ENCODE measurements around the gene HSP90AB1. TPM values are rescaled to one million over a fixed set of nuclear protein-coding genes. Genes with fewer than 3 reads are reported as not detected.

The HSP90AB1 gene
- total and polyA plus RNA-seq, 9 of the 15 experiments (the other 6 are each of a cell fraction or from before 2014, with no cell fraction given) = 1,780 to 3,358 (median 2,262) TPM

- Histone ChIP-seq H3K27ac (ENCODE audit: extremely low read depth, low read depth, low read length) (no peak within 1 kb of the TSS), H3K9me1 (ENCODE audit: control insufficient read depth, insufficient read depth, low read length) (no peaks in the 10 kb centered on the region), H4K20me1 (replicated peaks; ENCODE audit: control insufficient read depth, insufficient read depth, low read length) (no peaks in the 10 kb centered on the region), H3K79me2 (ENCODE audit: control insufficient read depth, insufficient read depth, low read length) (0 out of 3 replicates have a peak, but pooled peaks cover 2% of the 10 kb centered on the region), H2AFZ (ENCODE audit: low read depth, low read length) (peak within 1 kb of the TSS; percentile 74), H3K9ac (ENCODE audit: insufficient read depth in 1 of 2, low read depth in 2 of 2, low read length in 2 of 2) (peak within 1 kb of the TSS in 1 of 2 experiments; percentile 73; a peak in 1 of 4 replicates), H3K36me3 (ENCODE audit: control insufficient read depth, insufficient read depth, low read length) (no peaks in the 10 kb centered on the region), H3K4me3 (no peak within 1 kb of the TSS), H3K4me2 (ENCODE audit: insufficient read depth, low read length) (peak within 1 kb of the TSS; percentile 23; the same call in 1 of the 2 replicates), H3K27me3 (ENCODE audit: control insufficient read depth in 2 of 2, insufficient read depth in 2 of 2, low read length in 2 of 2) (no peaks in the 10 kb centered on the region), H3K4me1 (replicated peaks in 1 of 2; ENCODE audit: control insufficient read depth in 2 of 2, insufficient read depth in 2 of 2, low read length in 2 of 2) (peaks cover 36 to 45% of the 10 kb centered on the region in 2 experiments), H3K9me3 (replicated peaks; ENCODE audit: control insufficient read depth, insufficient read depth, low read depth, low read length) (no peaks in the 10 kb centered on the region)
- CTCF ChIA-PET (ENCODE audit: low intra/inter-chr PET ratio) = no interaction called here
- DNase-seq (ENCODE audit: extremely low read depth in 1 of 4, low spot score in 3 of 4) = peak in 2 of 4 experiments; percentile 45 to 48
- POLR2A ChIA-PET = interaction anchor here (0.6 to 1.4 kb wide), 6 partner anchors 9 to 543 kb away, joined by 3 to 6 read pairs (median 3); no protein-coding TSS in a partner anchor
- intact Hi-C loops (cut with micrococcal nuclease) (no loop called here), in situ Hi-C loops (cut with MboI) (no loop called here)
- WGBS (ENCODE audit: insufficient coverage, low coverage, missing lambda C conversion rate) = 27% methylated on average over 6 of the region's 7 CpGs
- FAIRE-seq = no peak
- peak; percentile 14; the same call in 2 of the 3 replicates for ATAC-seq
- no TSS peak for BruUV-seq (replicated peaks)
- TF ChIP-seq KLF10 (CRISPR knock-in tag; IDR thresholded peaks at IDR 0.05) (no peak), ZNF609 (CRISPR knock-in tag; IDR thresholded peaks at IDR 0.05; ENCODE audit: borderline replicate concordance) (no peak), HNRNPL (IDR thresholded peaks at IDR 0.05; ENCODE audit: low read depth, low read length) (no peak), ZNF347 (CRISPR knock-in tag; IDR thresholded peaks at IDR 0.05; ENCODE audit: low read depth) (no peak), ZNF668 (CRISPR knock-in tag; IDR thresholded peaks at IDR 0.05) (no peak), ETV1 (tag; conservative IDR thresholded peaks at IDR 0.05; ENCODE audit: low read depth) (0 out of 2 replicates have a peak, but pooled peaks have one; percentile 7), MAZ (CRISPR knock-in tag; conservative IDR thresholded peaks at IDR 0.05 in 1 of 2, IDR thresholded peaks at IDR 0.05 in 1 of 2) (peak in 1 of 2 experiments; percentile 43; a peak in 1 of 4 replicates), TFAP4 (CRISPR knock-in tag; IDR thresholded peaks at IDR 0.05; ENCODE audit: borderline replicate concordance) (peak; percentile 68; the same call in 1 of the 2 replicates), ZKSCAN3 (CRISPR knock-in tag; IDR thresholded peaks at IDR 0.05) (no peak), FOXP4 (CRISPR knock-in tag; IDR thresholded peaks at IDR 0.05; ENCODE audit: borderline replicate concordance) (no peak), CAMTA2 (CRISPR knock-in tag; conservative IDR thresholded peaks at IDR 0.05) (no peak), HNRNPK (IDR thresholded peaks at IDR 0.05; ENCODE audit: low read depth, low read length, poor library complexity, severe bottlenecking) (no peak), ZBTB7A (IDR thresholded peaks at IDR 0.05; ENCODE audit: borderline replicate concordance, control insufficient read depth, low read depth, low read length) (peak; percentile 31; the same call in 1 of the 2 replicates)
These were observed 30.1 kb upstream of the HSP90AB1 start, which contains the start of gene MYMX for GRCh38 chr6:44216677-44217331. Gene MYMX (plus strand): TSS chr6:44216926. CDS start chr6:44217472, 546 bp downstream.

All from K562 (cell line).